Endothelial cell of umbilical vein (primary cell): ENCODE results near the gene RRP8.

ENCODE experiments used
- CTCF ChIP-seq, 2 donors: IDR thresholded peaks; 1 replicate in 1 of 2; 2 replicates in 1 of 2; pipeline ENCODE4 v1.5.1; 2011; ENCODE audit warnings: low read length in 2 of 2, mild to moderate bottlenecking in 2 of 2, moderate library complexity in 2 of 2, control low read depth in 1 of 2, inconsistent platforms in 1 of 2, low read depth in 1 of 2; ENCODE audit not compliant: insufficient read depth in 1 of 2; ENCODE audit errors: extremely low read depth in 1 of 2
- EZH2 ChIP-seq: IDR thresholded peaks from 2 replicates; pipeline ENCODE4 v1.6.1; 2012; ENCODE audit warnings: borderline replicate concordance, low read depth, mild to moderate bottlenecking, moderate library complexity, low read length, inconsistent platforms; ENCODE audit not compliant: severe bottlenecking
- FOS ChIP-seq: IDR thresholded peaks from 2 replicates; pipeline ENCODE4 v1.6.1; 2011; ENCODE audit warnings: mild to moderate bottlenecking, low read length, moderate library complexity, borderline replicate concordance; ENCODE audit not compliant: insufficient read depth
- MAX ChIP-seq: IDR thresholded peaks from 2 replicates; pipeline ENCODE4 v1.6.1; 2011; ENCODE audit not compliant: insufficient read depth, insufficient read length
- POLR2AphosphoS5 ChIP-seq: IDR thresholded peaks from 2 replicates; pipeline ENCODE4 v1.6.1; 2012; ENCODE audit warnings: low read depth, mild to moderate bottlenecking, control low read depth, low read length, moderate library complexity; ENCODE audit not compliant: insufficient read depth

GRCh38 chr11:6637871-6638270, 34.5 kb upstream of the RRP8 start:
- TF ChIP-seq EZH2 (no peak), CTCF (IDR thresholded peaks at IDR 0.05; ENCODE audit: extremely low read depth in 1 of 2, insufficient read depth in 1 of 2, low read depth in 1 of 2, low read length in 2 of 2) (no peak), MAX (no peak), POLR2AphosphoS5 (no peak), FOS (no peak)
